ENCODE data around the gene ME3.

GRCh38 chr11:86396396-86396795 is 276.0 kb downstream of the ME3 start:
- TF ChIP-seq TP53 (CRISPR knock-in tag; IDR thresholded peaks at IDR 0.05) (no peak), MYC (IDR thresholded peaks at IDR 0.05; ENCODE audit: borderline replicate concordance, low read length) (no peak), POLR2A (IDR thresholded peaks at IDR 0.05; ENCODE audit: low read length) (no peak), JUN (IDR thresholded peaks at IDR 0.05) (no peak), RAD21 (conservative IDR thresholded peaks at IDR 0.05 in 1 of 2, IDR thresholded peaks at IDR 0.05 in 1 of 2) (no peak), EP300 (IDR thresholded peaks at IDR 0.05) (no peak), SMC3 (IDR thresholded peaks at IDR 0.05) (no peak), ESRRA (IDR thresholded peaks at IDR 0.05; ENCODE audit: borderline replicate concordance, low read length) (no peak), KDM5A (IDR thresholded peaks at IDR 0.05) (no peak), RFX5 (IDR thresholded peaks at IDR 0.05) (no peak)
- TF ChIP-seq, protein P1, sequence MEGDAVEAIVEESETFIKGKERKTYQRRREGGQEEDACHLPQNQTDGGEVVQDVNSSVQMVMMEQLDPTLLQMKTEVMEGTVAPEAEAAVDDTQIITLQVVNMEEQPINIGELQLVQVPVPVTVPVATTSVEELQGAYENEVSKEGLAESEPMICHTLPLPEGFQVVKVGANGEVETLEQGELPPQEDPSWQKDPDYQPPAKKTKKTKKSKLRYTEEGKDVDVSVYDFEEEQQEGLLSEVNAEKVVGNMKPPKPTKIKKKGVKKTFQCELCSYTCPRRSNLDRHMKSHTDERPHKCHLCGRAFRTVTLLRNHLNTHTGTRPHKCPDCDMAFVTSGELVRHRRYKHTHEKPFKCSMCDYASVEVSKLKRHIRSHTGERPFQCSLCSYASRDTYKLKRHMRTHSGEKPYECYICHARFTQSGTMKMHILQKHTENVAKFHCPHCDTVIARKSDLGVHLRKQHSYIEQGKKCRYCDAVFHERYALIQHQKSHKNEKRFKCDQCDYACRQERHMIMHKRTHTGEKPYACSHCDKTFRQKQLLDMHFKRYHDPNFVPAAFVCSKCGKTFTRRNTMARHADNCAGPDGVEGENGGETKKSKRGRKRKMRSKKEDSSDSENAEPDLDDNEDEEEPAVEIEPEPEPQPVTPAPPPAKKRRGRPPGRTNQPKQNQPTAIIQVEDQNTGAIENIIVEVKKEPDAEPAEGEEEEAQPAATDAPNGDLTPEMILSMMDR (IDR thresholded peaks at IDR 0.05), result no peak
- TF ChIP-seq, protein P2, sequence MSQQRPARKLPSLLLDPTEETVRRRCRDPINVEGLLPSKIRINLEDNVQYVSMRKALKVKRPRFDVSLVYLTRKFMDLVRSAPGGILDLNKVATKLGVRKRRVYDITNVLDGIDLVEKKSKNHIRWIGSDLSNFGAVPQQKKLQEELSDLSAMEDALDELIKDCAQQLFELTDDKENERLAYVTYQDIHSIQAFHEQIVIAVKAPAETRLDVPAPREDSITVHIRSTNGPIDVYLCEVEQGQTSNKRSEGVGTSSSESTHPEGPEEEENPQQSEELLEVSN (IDR thresholded peaks at IDR 0.05; ENCODE audit: borderline replicate concordance, low read depth), result no peak

All from A549 (cell line).